Lower lobe of right lung (tissue), 2 donors: Measurements from ENCODE around the gene PRIM2. TPM values are rescaled to one million over a fixed set of nuclear protein-coding genes. Genes with fewer than 3 reads are reported as not detected.
"Not testable (repeated sequence)": the region's sequence is repeated elsewhere in the genome, so short reads cannot be mapped to it uniquely, and the experiment has no call there.

Source experiments
- ATAC-seq, 2 donors: fragments of 200-7000 bp; cut with Tn5 transposase; one replicate each; pipeline ENCODE4 v1.9.1; 2020 to 2022; ENCODE audit warnings: mild to moderate bottlenecking in 2 of 2, moderate library complexity in 2 of 2
- DNase-seq: peaks from one replicate; pipeline ENCODE4 v3.0.0-alpha.2; 2020
- H3K27ac ChIP-seq: fragments of 200-600 bp; one replicate; pipeline ENCODE4 v1.8.0; 2022
- H3K27me3 ChIP-seq: fragments of 200-600 bp; one replicate; pipeline ENCODE4 v1.8.0; 2022; ENCODE audit warnings: low read depth
- H3K36me3 ChIP-seq: fragments of 200-600 bp; one replicate; pipeline ENCODE4 v1.8.0; 2022; ENCODE audit warnings: mild to moderate bottlenecking
- H3K4me1 ChIP-seq: fragments of 200-600 bp; one replicate; pipeline ENCODE4 v1.8.0; 2022
- H3K4me3 ChIP-seq: fragments of 200-600 bp; one replicate; pipeline ENCODE4 v1.8.0; 2022; ENCODE audit warnings: mild to moderate bottlenecking
- H3K9me3 ChIP-seq: fragments of 200-600 bp; one replicate; pipeline ENCODE4 v1.8.0; 2022
- intact Hi-C: fragments of 100-400 bp; cut with DNase I; formaldehyde crosslinking; loops from one replicate; pipeline ENCODE4 v1.11.0; 2022
- total RNA-seq: library from RNA; stranded (reverse); fragmentation: NEBNext Ultra II Directional; extraction: Animal tissue kit (Norgen Biotek cat#: 25700); gene quantifications from one replicate; pipeline ENCODE4 v1.2.1, GENCODE V29; 2021
- donor health status: DM: no; HTN: yes; CAD: no; lungs with severe emphysema.

The PRIM2 gene
- total RNA-seq, 1 donor from 2014 or later = 9.1 TPM

DNA sequence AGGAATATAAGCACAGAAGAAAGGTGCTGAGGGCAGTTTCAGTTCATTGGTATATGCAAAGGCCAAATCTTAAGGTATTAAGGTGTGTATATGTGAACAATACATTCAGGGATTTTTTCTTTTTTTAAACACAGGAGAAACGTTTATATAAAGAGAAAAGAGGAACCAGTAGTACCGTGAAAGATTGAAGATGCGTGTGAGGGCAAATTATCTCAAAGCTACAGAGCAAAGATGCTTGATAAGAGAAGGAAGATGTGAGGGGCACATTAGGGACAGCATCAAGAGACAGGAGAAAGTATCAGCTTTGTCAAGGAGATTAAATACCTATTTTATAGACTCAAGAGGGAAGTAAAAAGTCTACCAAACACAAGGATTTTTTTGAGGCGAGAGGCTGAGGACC, 165.0 kb downstream of the PRIM2 start:
- ATAC-seq, DNase-seq, H3K36me3 ChIP-seq, H3K27ac ChIP-seq, H3K4me1 ChIP-seq, intact Hi-C loops, H3K9me3 ChIP-seq, H3K4me3 ChIP-seq, H3K27me3 ChIP-seq: not testable (repeated sequence)

DNA sequence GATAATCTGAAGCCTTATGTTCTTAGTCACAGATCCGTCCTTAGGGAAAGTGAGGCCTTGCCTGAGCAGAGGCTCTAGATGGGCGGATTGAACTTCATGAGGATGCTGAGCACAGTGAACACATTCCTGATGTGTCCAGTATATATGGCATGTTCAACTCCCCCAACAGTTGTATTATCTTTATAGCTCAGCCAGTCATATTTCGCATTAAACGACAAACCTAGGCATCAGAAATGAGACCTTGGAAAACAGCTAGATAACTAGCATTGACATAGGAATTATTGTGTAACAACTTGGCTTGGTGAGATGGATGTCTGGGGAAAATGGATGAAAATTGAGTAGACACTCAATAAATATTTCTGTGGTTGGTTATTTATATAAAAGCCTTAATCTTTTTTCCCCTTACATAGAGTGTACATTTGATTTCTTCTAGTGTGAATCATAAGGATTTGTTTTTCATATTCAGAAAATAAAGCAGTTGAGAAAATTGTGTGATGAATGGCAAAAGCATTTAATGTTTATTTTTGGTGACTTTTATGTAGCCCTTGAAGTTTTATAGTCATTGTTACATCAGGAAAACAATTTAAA, 169.2 kb downstream of the PRIM2 start:
- H3K4me3 ChIP-seq, H3K27ac ChIP-seq, H3K4me1 ChIP-seq, intact Hi-C loops, ATAC-seq, DNase-seq, H3K36me3 ChIP-seq, H3K27me3 ChIP-seq, H3K9me3 ChIP-seq: not testable (repeated sequence)

DNA sequence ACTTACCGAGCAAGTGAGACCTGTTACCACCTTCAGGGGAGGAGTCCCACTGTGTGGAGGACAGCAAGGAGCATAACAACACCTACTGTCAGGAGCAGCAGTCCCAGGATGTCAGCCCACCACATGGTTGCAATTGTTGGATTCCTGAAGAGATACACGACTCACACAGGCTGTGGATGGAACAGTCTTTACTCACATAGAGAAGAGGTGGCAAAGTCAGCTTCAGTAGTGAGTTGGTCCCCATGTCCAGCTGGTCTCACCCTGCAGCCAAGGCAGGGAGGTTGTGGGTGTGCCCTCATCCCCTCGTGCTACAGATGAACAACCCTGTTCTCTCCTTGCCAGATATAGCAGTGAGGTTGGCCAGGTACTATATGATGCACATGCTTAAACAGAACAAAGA, 171.1 kb downstream of the PRIM2 start:
- H3K4me3 ChIP-seq, H3K27me3 ChIP-seq, intact Hi-C loops, DNase-seq, H3K27ac ChIP-seq, H3K4me1 ChIP-seq, H3K36me3 ChIP-seq, H3K9me3 ChIP-seq, ATAC-seq: not testable (repeated sequence)

DNA sequence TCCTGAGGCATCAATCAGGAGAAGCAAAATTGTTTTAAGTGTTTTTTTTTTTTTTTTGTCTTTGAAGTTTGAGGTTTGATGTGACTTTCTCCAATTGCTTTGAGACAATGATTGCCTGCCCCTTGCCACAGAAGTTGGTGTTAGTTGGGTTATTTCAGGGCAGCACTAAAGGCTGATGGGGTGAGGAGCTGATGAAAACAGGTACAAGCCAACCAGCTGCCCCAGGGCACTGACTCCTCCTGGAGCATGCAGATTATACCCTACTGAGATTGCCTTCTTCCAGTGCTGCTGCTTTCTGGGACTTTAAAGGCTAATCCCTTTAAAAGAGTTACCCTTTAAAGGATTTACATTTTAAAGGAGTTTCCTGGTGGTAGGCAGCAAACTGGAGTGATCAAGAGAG, 172.5 kb downstream of the PRIM2 start:
- intact Hi-C loops, DNase-seq, H3K9me3 ChIP-seq, H3K4me1 ChIP-seq, H3K27me3 ChIP-seq, H3K36me3 ChIP-seq, ATAC-seq, H3K27ac ChIP-seq, H3K4me3 ChIP-seq: not testable (repeated sequence)

DNA sequence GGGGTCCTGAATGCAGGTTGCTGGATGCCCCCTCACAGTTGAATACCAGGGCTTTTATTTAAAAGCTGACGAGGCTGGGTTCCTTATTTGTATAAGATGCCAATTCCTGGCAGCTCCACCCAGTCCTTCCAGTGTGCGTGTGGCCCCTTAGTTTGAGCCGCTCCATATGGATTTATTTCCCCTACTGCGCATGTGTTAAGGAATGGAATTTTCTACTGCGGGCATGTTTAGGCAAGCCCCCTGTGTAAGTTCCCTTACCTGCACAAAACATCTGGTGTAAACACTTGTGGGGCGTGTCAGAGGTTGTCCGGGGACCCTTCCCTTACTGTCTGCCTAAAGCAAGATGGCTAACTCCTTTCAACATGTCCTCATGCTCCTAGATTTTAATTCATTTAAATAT, 174.4 kb downstream of the PRIM2 start:
- H3K4me3 ChIP-seq, DNase-seq, H3K9me3 ChIP-seq, intact Hi-C loops, ATAC-seq, H3K36me3 ChIP-seq, H3K27ac ChIP-seq, H3K27me3 ChIP-seq, H3K4me1 ChIP-seq: not testable (repeated sequence)

DNA sequence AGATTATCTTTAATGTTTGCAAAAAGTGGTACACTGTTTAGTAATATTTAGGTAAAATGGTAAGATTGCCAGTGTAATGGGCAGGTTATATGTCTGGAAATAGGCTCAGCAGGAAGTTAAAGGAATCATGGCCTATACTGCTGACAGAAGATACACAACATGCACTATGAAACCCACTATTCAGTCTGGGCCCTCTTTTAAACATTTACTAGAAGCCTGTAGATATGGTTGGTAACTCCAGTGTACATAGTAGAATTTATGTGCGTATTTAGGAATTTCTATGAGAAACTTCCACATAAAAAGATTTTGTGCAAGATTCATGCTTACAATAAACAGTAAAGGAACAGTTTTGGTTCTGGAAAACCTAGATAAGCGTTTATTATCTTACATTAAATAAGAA, 178.8 kb downstream of the PRIM2 start:
- intact Hi-C loops, H3K9me3 ChIP-seq, ATAC-seq, H3K4me1 ChIP-seq, H3K36me3 ChIP-seq, H3K27me3 ChIP-seq, H3K4me3 ChIP-seq, H3K27ac ChIP-seq, DNase-seq: not testable (repeated sequence)

DNA sequence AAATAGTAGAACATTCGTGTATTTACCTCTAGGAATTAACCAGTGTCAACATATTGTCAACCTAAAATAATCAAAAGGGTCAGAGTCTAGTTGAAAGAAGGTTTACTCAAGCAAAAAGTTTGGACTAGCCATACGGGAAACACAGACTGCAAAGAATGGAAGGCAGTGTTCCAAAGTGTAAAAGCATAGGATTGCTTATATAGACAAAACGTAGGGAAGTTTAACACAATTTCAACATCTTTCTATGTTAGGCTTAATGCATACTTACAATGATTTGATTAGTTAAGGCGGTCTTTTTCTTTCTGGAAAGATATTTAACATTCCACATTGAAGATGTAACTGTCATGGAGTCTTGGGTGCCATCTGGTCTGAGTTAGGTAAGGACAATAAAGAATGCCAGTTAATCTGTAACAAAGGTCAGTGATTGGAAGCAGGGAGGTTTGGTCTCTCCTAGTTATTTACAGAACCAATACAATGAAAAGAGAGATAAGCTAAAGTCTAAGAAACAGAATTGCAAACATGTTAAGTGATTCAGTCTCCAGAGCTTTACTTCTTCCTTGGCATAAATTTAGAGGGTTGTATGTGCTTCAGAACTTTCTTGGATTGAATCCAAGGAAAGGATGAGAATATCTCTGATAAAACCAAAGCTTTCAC, 183.1 kb downstream of the PRIM2 start:
- intact Hi-C loops, ATAC-seq: not testable (repeated sequence)

DNA sequence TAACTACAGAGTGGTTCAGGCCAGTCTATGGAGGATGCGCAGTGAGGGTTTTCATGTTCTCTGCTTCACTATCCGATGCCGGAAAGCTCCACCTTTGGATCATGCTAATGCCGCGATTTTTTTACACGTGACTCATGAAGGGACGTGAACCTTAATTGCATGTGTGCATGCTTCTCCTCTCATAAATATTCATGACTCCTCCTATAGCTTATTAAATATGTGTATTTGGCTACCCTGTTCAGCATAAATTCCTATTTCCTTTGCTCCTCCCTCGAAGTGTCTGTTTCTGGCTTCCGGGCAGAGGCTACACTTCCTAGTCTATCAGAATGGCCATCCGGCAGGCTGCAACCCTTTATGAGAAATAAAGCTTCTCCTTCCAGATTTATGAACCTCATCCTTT, 185.0 kb downstream of the PRIM2 start:
- H3K36me3 ChIP-seq, H3K9me3 ChIP-seq, H3K4me3 ChIP-seq, DNase-seq, ATAC-seq, intact Hi-C loops, H3K4me1 ChIP-seq, H3K27me3 ChIP-seq, H3K27ac ChIP-seq: not testable (repeated sequence)

More for the DNA sequence above, 183.1 kb downstream of the PRIM2 start:
- H3K9me3 ChIP-seq, H3K36me3 ChIP-seq, DNase-seq, H3K4me1 ChIP-seq, H3K4me3 ChIP-seq, H3K27me3 ChIP-seq, H3K27ac ChIP-seq: not testable (repeated sequence)

DNA sequence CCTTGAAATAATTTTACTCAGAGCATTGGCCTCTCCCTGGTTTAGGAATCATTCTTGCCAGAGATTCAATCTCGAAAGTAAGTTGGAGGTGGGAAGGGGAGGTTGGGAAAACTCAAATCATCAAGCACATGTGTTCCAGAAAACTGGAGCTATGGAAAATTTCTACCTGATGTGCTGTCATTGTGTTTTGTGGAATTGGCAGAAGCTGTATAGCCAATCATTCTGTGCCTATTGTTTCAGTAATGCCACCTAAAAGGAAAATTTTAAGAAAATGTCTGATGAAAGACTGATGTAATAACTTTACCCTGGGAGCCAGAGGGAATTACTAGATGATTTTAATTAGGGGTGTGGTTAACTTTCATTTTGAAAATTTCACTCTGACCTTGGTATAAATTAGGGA, 187.8 kb downstream of the PRIM2 start:
- intact Hi-C loops, DNase-seq, H3K4me1 ChIP-seq, H3K9me3 ChIP-seq, ATAC-seq, H3K36me3 ChIP-seq, H3K4me3 ChIP-seq, H3K27ac ChIP-seq, H3K27me3 ChIP-seq: not testable (repeated sequence)

DNA sequence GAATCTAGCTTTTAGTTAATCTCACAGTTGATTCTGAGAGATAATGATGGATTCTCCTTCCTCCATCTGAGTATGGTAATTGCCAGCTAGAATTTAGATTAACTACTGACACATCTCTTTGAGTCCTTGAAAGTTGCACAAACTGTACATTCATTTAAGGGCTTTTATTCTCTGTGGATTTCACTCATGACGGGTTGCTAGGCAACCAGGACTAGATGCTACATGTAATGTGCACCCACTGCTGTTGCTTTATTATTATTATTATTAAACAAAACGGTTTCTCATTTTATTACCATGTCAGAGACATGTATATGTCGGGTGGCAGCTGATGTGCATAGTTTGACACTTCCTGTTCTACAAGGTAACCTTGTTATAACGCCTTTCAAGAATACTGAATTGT, 193.0 kb downstream of the PRIM2 start:
- H3K4me3 ChIP-seq, H3K4me1 ChIP-seq, ATAC-seq, H3K27ac ChIP-seq, intact Hi-C loops, H3K9me3 ChIP-seq, H3K36me3 ChIP-seq, DNase-seq, H3K27me3 ChIP-seq: not testable (repeated sequence)

DNA sequence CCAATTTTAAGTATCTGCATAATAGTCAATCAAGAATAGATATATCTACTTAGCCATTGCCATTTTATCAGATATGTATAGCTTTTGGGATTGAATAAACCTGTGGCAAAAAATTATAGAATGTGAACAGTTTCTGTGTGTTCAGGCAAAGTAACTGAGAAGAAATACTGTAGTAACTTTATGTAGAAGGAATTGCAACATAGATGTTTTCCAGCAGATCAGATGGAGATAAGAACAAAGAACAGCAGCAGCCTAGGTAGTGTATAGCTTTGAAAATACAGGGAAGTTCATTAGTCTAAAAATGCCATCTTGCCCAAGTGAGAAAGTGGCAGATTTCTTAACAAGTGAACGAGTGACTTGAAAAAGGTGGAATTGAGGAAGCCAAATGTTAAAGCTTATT, 197.7 kb downstream of the PRIM2 start:
- ATAC-seq, intact Hi-C loops, DNase-seq, H3K9me3 ChIP-seq, H3K27me3 ChIP-seq, H3K27ac ChIP-seq, H3K4me1 ChIP-seq, H3K36me3 ChIP-seq, H3K4me3 ChIP-seq: not testable (repeated sequence)

DNA sequence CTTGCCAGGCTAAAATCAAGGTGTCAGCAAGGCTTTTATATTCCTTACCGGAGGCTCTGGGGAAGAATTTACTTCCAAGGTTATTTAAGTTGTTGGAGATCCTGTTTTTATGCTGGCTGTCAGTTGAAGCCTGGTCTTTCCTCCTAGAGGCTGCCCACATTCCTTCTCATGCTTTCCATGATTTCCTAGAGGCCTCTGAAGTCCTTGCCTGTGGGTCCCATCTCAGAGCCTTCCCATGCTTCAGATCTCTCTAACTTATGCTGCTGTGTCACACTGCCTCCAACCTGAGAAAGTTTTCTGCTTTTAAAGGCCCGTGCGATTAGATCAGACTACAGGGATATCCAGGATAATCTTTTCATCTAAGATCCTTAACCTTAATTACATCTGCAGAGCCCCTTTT, 198.4 kb downstream of the PRIM2 start:
- ATAC-seq, DNase-seq: not testable (repeated sequence)

DNA sequence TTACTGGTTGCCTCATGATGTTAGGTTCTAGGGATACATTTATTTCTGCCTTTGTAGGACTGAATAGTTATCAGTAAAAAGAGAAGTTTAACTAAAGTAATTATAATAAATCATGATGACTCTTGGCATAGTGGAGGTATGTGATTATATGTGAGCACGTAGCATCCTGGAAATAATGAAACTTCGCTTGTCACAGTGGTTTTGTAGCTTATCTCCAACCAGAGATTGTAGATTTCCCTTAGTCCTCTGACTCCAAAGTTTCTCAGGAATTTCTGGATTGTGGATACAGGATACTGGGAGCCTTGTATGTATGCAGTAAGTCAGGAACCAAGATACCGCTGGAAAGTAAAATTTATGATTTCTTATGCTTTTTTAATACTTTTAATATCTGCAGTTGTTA, 199.3 kb downstream of the PRIM2 start:
- H3K4me1 ChIP-seq, intact Hi-C loops, H3K4me3 ChIP-seq, H3K27ac ChIP-seq, H3K27me3 ChIP-seq, H3K36me3 ChIP-seq, H3K9me3 ChIP-seq, ATAC-seq, DNase-seq: not testable (repeated sequence)

More for the DNA sequence above, 198.4 kb downstream of the PRIM2 start:
- H3K4me1 ChIP-seq, H3K4me3 ChIP-seq, intact Hi-C loops, H3K36me3 ChIP-seq, H3K9me3 ChIP-seq, H3K27me3 ChIP-seq, H3K27ac ChIP-seq: not testable (repeated sequence)

DNA sequence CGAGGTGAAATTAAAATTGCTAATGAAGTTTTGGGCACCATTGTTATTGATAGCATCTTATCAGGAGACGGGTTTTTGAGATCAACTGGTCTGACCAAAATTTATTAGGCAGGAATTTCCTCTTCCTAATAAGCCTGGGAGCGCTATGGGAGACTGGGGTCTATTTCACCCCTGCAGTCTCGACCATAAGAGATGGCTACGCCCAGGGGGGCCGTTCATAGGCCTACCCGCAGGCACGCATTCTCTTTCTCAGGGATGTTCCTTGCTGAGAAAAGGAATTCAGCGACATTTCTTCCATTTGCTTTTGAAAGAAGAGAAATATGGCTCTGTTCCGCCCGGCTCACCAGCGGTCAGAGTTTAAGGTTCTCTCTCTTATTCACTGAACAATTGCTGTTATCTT, 201.8 kb downstream of the PRIM2 start:
- H3K27ac ChIP-seq, ATAC-seq, H3K36me3 ChIP-seq, H3K9me3 ChIP-seq, H3K27me3 ChIP-seq, DNase-seq, H3K4me1 ChIP-seq, intact Hi-C loops, H3K4me3 ChIP-seq: not testable (repeated sequence)
